Fibroblast of villous mesenchyme (primary cell): ENCODE results near the gene SDC4. TPM values are rescaled to one million over a fixed set of nuclear protein-coding genes. Genes with fewer than 3 reads are reported as not detected.
A peak's percentile ranks its signal among the peaks of the same experiment; 100 is the strongest.

Experiments used
- DNase-seq: peaks from one replicate; pipeline ENCODE4 v3.0.0-alpha.2; 2010; ENCODE audit warnings: low read depth
- H3K4me3 ChIP-seq: 2 replicates; pipeline ENCODE4 v1.5.1; 2011; ENCODE audit warnings: low read depth, mild to moderate bottlenecking, low read length
- CTCF ChIP-seq: IDR thresholded peaks from 2 replicates; pipeline ENCODE4 v1.5.1; 2012; ENCODE audit warnings: low read depth, mild to moderate bottlenecking, low read length; ENCODE audit not compliant: insufficient read depth
- total RNA-seq: library from RNA; depleted of rRNA; stranded (reverse); fragments of >200 nt; gene quantifications from 2 replicates; pipeline ENCODE4 v1.2.3, GENCODE V29; 2012

Gene SDC4
- total RNA-seq = 129 and 178 TPM in 2 replicates

DNA sequence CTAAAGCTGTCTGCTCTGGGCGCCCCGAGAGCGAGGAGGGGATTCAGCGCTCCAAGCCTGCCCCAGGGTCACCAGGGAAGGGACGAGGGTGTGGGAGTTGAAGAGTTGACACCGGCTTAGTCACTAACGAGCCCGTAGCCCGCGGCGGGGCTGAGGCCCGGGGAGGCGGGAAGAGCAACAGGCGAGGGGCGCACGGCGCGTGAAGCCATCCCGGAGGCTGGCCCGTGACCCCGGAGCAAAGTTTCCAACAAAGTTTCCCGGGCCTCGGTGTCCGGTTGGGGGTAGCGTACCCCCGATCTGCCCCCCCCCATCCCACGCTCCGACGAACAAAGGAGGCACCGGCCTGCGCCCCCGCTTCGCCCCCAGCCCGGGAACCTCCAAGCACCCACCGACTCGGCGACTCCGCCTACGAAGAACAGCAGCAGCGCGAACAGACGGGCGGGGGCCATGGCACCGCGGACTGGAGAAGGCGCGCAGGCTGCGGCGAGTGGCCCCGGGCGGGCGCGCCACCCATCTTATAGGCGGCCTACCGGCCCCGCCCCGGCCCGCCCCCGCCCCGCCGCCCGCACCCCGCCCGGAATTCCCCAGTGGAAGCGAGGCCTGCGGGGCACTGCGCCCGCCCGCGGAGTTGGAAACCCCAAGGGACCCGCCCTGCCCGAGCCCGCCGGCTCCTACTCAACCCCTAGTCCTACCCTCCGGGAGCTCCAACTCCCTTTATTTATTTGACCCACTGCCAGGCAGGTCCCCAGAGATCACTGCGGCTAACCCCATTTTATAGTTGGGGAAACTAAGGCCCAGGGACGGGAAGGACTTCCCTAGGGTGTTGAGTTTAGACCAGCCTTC, at the start of gene SDC4:
Gene SDC4, minus strand, starts transcription at position 489 of the 843 bp plus-strand sequence. Its CDS starts 40 bp downstream, at position 449.
- TF ChIP-seq CTCF = no peak
- H3K4me3 ChIP-seq = peak within 1 kb of the TSS; percentile 98
- peak; percentile 69 for DNase-seq

GRCh38 chr20:45395114-45395415, 46.8 kb upstream of the SDC4 start:
- TF ChIP-seq CTCF = no peak
- no peak overlapping the region for H3K4me3 ChIP-seq
- no peak for DNase-seq

DNA sequence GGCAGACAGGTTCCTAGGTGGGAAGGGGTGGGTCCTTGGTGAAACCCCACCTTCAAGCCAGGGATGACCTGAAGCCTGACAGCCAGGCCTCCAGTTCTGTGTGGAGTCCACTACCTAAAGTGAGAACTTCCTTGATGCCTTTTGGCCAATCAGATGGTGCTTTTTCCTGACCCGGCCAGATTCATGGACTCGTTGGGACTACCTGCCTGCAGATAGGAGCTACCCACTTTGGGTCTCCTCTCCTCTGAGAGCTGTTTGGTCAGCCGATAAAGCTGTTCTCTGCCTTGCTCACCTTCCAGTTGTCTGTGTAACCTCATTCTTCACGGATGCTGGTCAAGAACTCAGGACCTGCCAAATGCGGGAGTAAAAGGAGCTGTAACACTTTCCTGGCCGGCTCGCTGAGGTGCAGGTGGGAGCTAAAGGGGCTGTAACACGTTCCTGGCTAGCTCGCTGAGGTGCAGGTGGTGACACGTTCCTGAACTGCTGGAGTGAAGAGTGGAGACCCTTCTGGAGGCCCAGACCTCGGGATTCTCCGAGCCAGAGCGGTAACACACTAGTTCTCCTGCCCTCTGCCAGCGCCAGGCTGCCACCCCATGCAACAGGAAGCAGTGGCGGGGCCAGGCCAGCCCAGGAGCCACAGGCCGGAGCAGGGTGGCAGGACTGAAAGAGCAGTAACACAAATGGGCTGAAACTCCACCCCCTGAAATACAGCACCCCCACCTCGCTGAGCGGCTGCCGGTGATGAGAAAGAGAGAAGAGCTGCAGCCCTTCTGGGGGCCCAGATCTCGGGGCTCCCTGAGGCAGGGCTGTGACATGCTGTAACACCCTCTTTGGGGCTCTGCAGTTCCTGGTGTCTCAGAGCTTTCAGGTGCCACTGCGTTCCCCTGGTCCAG, 46.2 kb upstream of the SDC4 start:
- DNase-seq = no peak
- TF ChIP-seq CTCF = no peak
- no peak overlapping the region for H3K4me3 ChIP-seq

DNA sequence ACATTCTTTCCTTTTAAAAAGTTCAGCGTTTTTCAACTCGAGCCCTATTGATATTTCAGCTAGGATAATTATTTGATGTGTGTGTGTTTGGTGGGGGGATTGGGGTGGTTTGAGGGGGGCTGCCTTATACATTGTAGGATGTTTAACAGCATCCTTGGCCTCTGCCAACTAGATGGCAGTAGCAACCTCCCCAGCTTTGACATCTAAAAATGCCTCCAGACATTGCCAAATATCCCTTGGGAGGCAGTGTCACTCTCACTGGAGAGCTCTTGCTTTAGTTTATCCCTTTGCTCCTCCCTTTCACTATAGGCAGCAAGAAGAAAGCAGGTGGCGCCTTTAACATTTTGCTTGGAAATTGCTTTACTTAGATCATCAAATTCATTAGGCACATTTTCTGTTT, 44.5 kb upstream of the SDC4 start:
- no peak for TF ChIP-seq CTCF
- DNase-seq = no peak

DNA sequence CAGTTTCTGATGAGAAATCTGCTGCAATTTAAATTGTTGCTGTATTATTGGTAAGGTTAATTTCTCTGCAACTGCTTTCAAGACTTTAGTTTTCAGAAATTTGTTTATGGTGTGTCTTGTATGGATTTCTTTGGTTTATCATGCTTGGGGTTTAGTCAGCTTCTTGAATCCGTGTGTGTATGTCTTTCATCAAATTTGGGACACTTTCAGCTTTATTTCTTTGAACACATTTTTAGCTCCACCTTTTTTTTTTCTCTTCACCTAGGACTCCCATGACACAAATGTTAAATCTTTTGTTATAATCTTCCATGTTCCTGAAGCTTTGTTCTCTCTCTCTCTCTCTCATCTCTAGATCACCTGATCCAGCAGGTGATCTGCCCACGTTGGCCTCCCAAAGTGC, 43.3 kb upstream of the SDC4 start:
- TF ChIP-seq CTCF = no peak
- no peak overlapping the region for H3K4me3 ChIP-seq
- DNase-seq = no peak

More for the DNA sequence above, 44.5 kb upstream of the SDC4 start:
- H3K4me3 ChIP-seq = no peak overlapping the region

DNA sequence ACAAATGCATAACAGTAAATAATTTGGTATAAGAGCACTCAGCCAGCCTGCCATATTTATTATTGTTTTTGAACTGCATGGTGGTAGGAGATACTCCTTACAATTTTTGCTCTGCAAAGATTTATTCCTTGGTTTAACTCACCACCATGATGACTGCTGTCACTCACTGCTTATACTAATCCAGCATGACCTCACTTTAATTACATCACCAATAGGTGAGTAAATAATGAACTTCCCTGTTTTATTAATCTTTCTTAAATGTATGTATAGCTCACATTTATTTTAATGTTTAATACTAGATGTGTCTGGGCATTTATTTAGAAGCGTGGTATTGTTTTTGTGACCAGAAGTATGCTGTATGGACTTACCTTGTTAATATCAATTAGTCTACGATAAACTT, 42.7 kb upstream of the SDC4 start:
- no peak overlapping the region for H3K4me3 ChIP-seq
- no peak for TF ChIP-seq CTCF
- no peak for DNase-seq
